SK-N-DZ (cell line): ENCODE results near the gene CDC27.
A peak's percentile ranks its signal among the peaks of the same experiment; 100 is the strongest.
"Not testable (repeated sequence)": the region's sequence is repeated elsewhere in the genome, so short reads cannot be mapped to it uniquely, and the experiment has no call there.

Source experiments
- DNase-seq: peaks from one replicate; pipeline ENCODE4 v3.0.0-alpha.2; 2015; ENCODE audit warnings: low spot score

CDC27 gene

DNA sequence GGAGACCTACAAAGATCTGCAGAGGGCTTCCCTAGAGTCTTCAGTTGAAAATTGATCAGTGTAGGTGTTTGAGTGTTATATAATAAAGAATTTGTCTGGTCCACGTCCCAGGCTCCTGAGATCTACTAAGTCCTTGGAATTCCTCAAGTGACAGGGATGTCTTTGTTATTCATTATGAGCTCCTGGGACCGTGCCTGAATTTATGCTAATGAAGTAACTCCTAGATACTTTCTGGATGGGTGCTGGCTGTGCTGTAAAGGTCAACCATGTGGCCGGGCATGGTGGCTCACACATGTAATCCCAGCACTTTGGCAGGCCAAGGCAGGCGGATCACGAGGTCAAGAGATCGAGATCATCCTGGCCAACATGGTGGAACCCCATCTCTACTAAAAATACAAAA, 43.7 kb downstream of the CDC27 start:
- no peak for DNase-seq

DNA sequence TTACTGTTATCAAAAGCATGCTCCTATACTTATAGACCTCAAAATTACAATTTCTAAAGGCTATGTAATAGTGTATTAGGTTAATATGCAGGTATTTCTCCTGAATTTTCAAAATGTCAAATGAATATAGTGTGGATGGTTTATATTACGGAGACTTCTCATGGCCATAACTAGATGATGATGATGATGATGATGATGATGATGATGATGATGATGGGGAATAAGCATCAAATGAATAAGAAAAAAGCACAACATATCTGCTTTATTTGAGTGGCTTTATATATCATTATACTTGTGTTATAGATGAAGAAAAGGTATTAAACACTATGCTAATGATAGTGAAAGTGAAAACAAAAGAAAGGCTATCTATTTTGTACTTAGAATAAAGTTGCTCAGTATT, 53.9 kb downstream of the CDC27 start:
- DNase-seq, result no peak

DNA sequence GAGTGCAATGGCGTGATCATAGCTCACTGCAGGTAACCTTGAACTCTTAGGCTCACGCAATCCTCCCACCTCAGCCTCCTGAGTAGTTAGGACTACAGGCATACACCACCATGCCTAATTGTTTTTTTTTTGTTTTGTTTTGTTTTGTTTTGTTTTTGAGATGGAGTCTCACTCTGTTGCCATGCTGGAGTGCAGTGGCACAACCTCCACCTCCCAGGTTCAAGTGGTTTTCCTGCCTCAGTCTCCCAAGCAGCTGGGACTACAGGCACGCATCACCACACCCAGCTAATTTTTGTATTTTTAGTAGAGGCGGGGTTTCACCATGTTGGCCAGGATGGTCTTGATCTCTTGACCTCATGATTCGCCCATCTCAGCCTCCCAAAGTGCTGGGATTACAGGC, 54.7 kb downstream of the CDC27 start:
- DNase-seq, result not testable (repeated sequence)

DNA sequence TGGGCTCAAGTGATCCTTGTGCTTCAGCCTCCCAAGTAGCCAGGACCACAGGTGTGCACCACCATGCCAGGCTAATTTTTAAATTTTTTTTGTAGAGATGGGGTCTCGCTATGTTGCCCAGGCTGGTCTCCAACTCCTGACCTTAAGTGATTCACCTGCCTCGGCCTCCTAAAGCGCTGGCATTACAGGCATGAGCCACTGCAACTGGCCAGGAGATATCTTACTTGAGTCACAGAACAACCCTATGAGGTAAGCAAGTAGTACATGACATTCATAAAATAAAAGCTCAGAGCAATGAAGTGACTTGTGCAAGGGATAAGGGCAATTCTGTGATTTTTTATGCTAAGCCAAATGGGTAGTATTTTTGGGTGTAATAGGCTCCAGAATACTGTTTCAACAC, 57.3 kb downstream of the CDC27 start:
- no peak for DNase-seq

DNA sequence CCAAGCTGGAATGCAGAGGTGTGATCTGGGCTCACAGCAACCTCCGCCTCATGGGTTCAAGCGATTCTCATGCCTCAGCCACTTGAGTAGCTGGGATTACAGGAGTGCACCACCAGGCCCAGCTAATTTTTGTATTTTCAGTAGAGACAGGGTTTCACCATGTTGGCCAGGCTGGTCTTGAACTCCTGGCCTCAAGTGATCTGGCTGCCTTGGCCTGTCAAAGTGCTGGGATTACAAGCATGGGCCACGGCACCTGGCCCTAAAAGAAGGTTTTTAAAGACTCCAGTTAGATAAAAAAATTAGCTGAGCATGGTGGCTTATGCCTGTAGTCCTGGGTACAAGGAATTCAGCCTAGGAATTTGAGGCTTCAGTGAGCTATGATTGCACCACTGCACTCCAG, 62.3 kb downstream of the CDC27 start:
- not testable (repeated sequence) for DNase-seq

DNA sequence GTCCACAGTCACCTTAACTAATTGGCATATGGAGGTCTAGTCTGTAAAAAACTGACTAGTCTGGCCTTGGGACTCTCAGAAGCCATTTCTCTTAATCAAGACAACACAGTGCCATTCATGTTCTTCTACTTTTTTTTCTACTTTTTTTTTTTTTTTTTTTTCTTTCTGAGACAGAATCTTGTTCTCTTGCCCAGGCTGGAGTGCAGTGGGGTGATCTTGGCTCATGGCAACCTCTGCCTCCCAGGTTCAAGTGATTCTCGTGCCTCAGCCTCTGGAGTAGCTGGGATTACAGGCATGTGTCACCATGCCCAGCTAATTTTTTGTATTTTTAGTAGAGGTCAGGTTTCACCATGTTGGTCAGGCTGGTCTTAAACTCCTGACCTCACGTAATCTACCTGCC, 65.8 kb downstream of the CDC27 start:
- not testable (repeated sequence) for DNase-seq

DNA sequence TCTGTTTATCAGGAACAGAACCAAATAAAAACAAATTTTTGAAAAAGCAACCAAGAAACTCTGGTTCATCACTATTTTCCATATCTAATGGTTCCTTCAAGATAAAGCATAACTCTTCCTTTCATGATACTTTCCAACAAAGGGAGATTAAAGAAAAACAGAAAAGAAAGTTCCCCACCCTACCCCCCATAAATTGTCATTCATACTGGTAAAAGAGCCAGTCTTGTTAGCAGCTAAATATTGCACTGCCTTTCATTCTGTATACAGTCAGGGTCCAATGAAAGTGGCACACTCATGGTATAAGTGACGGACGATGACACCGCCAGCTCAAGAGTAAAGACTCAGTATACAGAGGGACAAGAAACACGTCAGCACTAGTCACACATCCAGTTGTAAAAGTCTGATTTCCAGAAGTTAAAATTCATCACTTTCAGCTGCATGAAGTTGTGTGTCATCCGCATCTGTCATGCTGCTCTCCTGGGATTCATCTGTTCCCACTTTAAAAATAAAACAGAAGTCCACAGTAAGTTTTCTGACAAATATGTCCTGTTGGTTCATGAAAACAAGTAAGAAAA, 68.5 kb downstream of the CDC27 start:
- no peak for DNase-seq

DNA sequence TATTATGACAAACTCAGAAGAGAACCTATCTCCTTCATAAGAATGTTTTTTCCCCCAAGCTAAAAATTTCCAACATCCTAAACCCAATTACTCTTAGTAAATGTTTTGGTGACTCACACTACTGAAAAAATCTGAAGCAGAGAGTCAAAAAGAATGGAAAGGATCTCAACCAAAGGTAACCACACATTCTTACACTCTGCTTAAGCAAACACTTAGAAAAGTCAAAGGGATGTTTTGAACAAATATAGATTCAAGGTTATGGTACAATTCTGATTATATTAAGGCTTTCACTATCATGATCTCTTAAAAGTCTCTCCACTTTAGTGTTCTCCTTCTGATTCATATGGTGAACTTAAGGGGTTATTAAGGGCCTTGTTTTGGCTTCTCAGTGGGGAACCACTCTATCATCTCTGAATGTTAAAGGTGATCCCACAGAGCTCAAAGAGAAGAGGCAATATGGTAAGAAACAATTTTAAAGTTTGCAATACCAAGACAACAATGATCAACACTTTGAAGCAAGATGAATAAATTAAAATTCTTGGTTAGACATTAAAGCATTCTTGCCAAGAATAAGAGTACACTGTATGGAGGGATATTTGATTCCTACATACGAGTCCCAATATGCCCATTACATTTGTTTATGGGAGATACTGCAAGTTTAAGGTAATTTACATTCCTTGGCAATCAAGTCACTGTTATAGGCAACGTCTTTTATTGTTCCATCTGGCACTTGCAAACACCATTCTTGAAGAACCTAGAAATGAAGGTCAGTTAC, 69.2 kb downstream of the CDC27 start:
- no peak for DNase-seq

DNA sequence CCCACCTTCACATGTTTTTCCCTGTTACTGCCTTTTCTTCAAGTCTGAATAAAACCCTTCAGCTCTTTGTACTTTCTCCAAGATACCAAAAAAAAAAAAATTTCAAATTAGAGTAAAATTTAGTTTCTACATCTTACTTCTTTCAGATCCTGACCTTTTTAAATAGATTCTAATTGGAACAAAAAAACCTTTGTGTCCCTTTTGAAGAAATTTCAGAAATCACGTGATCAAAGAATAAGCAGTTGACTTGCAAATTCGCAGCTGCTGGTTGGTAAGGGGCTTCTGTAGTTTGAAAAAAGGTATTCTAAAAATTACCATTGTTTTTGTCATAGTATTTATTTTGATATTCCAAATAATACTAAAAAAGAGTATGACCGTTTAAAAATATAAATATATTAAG, 71.7 kb downstream of the CDC27 start:
- no peak for DNase-seq

DNA sequence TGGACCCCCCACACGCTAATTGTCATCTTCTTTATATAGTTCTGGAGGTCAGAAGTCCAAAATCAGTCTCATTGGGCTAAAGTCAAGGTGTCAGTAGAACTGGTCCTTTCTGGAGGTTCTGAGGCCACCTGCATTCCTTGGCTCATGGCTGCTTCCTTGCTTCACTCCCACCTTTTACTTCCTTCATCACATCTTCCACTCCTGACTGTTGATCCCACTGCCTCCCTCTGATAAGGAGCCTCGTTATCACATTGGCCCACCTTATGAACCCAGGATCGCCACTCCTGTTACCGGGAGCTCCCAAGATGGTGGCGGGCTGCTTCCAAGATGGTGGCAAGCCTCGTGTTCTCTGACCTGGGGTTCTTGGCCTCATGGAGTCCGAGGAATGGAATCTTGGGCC, 83.0 kb downstream of the CDC27 start:
- DNase-seq, result no peak

DNA sequence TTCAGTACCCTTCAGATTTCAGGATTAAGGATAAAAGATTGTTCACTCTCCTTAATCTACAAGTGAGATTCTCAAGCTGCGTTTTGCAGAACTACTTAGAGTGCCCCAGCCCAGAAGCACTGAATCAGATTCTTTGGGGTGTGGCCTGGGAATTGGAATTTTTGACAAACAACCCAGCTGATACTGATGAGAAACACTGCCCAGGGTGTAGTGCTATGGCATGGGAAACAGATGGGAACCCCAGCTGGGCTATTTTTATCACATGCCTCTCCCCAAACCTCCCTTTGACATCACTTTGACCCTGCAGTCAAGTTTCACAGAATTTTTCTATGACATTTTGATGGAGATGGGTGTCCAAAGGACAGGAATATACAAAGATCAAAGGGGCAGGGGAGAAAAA, 83.8 kb downstream of the CDC27 start:
- not testable (repeated sequence) for DNase-seq

DNA sequence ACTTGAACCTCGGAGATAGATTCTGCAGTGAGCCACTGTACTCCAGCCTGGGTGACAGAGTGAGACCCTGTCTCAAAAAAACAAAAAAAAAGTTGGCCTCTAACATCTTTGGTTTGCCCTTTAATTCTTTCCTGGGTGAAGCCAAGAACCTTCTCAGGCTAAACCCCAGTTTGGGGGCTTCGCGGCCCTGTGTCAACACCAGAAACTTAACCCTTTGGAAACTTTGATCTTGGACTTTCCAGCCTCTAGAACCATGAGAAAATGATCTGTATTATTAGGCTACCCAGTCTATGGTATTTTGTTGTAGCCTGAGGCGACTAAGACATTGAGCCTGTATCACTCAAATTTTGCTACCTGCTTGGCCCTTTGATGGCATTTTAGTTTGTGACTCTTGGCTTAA, 86.2 kb downstream of the CDC27 start:
- DNase-seq, result no peak

DNA sequence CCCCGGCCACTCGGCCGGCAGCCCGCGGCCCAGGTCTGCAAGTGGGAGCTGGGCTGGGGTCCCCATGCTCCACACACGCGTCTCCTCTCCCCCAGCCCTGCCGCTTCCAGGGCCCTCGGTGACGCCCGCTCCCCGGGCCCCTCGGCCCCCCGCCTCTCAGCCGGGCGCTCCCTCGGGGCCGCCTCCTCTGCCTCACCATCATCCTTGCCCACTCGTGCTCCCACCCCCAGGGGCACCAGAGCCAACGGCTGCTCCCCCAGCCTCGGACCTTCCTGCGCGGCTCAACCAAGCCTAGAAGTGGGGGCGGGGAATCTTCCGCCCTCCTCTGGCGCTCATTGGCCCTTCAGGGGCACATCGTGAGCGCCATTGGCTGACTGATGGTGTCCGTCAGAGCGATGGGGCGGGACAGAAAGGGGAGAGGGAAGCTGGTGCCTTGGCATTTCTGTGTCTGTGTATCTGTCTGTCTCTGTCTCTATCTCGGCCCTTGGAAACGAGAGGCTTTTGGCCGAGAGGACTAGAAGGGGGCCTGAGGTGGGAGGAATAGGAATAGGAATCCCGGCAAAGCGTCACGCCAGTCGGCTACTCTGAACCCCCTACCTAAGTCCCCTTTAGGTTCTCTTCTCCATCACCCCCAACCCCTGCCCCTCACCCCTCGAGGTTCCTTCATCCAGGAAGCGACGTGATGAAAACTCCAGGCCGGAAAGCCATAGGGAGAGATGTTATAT, 88.9 kb downstream of the CDC27 start:
- DNase-seq, result peak; percentile 94

DNA sequence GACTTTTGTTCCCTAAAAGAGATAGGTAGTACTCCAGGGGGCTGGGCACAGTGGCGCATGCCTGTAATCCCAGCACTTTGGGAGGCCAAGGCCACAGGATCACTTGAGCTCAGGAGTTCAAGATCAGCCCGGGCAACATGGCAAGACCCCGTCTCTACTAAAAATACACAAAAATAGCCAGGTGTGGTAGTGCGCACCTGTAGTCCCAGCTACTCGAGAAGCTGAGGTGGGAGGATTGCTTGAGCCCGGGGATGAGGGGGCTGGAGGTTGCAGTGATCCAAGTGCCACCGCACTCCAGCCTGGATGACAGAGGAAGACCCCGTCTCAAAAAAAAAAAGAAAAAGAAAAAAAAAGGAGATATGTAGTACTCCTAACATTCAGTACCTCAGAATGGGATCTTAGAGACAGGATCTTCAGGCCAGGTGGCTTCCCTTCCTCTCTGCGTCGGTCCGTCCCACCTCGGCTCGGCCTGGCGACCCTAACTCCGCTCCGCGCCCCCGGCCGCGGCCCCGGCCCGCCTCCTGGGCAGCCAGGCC, 89.6 kb downstream of the CDC27 start:
- no peak for DNase-seq

DNA sequence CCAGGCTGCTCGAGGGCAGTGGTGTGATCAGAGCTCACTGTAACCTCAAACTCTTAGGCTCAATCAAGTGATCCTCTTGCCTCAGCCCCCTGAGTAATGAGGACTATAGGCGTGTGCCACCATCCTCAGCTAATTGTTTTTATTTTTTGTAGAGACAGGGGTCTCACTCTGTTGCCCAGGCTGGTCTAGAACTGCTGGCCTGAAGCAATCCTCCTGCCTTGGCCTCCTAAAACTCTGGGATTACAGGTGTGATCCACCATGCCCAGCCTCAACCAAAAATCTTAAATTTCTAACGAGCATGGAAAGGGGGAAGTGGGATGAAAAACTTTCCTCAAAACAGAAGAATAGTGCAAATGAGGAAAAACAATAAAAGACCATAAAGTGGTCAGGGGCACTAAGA, 92.8 kb downstream of the CDC27 start:
- no peak for DNase-seq

DNA sequence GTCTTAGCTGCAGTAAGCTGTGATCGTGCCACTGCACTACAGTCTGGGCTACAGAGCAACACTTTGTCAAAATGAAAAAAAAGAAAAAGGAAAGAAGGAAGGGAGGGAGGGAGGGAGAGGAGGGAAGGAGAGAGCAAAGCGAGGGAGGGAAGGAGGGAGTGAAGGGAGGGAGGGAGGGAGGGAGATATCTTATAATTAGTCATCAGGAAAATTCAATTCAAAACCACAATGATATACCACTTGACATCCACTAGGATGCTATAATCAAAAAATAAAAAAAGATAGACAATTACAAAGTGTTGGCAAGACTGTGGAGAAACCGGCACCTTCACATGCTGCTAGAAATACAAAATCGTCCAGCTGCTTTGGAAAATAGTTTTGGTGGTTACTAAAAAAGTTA, 93.8 kb downstream of the CDC27 start:
- no peak for DNase-seq

DNA sequence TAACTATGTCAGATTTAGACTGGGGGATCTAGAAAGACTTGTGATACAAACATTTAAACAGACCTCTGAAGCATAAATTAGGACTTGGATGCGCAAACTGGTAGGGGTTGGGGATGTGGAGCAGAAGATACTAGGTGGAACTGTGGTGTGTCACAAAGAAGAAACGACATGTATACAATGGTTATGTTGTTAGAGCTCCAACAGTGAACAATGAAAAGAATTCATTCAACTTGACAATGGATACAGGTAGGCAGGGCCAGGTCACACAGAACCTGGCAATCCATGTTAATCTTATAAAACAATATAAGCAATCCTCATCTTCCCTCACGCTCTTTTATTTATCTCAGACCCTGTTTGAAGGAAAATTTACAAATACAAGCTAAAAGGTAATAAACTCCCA, 102.0 kb downstream of the CDC27 start:
- DNase-seq, result no peak

DNA sequence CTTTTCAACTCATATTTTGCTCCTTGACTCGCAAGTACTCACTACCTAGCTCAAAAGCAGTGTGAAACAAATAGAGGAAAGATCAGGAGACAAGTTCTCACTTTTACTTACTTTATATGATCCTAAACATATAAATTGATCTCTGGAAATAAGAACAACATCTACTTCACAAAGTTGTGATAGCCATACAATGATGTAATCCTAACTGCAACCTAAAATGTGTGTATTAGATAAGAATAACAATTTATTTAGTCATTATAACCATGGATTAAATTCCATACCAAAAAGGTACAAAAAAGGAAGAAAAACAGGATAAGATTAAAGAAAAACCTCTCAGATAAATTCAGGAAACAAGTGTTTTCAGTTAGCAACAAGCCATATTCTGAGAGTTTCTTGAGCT, 103.4 kb downstream of the CDC27 start:
- DNase-seq, result no peak

DNA sequence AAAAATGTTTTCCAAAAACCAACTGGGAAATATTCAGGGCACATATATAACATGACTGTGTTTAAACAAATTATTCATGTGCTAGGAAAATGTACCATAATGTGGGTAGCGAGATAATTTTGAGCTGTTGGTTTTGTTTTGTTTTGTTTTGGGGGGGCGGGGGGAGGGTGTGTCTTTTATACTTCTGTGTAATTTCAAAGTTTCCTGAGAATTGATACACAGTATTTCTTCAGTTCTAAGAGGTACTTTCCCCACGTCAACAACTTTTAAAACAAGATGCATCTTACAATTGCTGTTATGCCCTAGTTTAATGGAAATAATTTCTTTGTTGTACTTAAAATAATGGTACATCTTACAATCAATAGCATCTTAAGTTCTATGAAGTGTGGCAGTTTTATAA, 110.3 kb downstream of the CDC27 start:
- DNase-seq, result no peak

DNA sequence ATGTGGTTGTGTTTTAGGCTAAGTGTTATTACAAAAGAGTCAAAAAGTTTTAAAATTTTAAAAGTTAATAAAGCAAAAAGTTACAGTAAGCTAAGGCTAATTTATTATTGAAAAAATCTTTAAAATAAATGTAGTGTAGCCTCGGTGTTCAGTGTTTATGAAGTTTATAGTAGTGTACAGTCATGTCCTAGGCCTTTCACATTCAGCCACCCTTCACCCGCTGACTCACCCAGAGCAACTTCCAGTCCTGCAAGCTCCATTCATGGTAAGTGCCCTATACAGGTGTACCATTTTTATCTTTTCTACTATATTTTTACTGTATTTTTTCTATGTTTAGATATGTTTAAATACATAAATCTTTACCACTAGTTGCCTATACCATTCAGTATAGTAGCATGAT, 111.5 kb downstream of the CDC27 start:
- DNase-seq, result no peak

DNA sequence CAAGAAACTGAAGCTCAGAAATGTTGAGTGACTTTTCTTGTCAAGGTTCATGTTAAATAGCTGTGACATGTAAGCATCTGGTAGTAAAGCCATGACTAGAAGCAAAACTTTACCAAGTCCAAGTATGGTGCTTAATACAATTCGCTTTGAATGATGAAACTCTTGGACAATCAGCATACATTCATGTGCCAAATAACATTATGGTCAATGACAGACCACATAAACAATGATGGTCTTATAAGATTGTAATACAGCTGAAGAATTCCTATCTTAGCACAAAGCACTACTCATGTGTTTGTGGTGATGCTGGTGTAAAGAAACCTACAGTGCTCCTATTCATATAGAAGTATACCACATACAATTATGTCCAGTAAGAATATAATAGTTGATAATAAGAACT, 112.9 kb downstream of the CDC27 start:
- no peak for DNase-seq

DNA sequence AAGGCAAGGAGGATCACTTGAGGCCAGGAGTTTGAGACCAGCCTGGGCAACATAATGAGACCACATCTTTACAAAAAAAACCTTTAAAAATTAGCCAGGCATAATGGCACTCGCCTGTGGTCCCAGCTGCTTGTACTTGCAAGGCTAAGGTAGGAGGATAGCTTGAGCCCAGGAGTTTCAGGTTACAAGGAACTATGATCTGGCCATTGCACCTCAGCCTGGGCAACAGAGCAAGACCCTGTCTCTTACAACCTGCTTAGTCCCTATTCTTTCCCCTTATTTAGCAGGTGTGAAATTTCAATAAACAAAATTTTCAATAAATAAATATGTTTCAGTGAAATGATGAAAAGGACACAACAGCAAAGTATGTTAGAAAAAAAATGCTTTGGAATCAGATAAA, 114.7 kb downstream of the CDC27 start:
- DNase-seq, result not testable (repeated sequence)

DNA sequence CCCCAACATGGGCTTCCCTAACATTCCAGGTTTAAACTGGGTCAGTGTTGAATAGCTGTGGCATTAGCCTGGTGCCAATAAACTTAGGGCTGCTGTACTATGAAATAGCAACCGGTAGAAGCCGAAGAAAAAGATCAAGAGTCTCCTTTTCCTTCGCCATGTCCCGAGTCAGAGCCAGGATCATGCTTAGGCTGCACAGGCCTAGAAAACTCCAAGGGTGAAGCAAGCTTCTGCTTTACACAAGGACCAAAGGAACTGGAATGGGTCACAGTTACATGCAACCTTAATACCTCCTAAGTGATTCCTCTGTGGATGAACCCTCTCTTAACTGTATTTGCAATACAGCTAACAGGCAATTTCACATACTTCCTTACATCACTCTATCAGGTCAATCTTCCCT, 115.5 kb downstream of the CDC27 start:
- not testable (repeated sequence) for DNase-seq
